A204.1 (cell line): Measurements from ENCODE around the gene COX10.
"Not testable (repeated sequence)": the region's sequence is repeated elsewhere in the genome, so short reads cannot be mapped to it uniquely, and the experiment has no call there.

ENCODE experiments used
- FAIRE-seq: peaks from 2 replicates; lab custom pipeline; 2012; peaks lifted over from hg19 to GRCh38; lab: Jason Lieb, UNC

The COX10 gene

GRCh38 chr17:14123619-14124278, 54.4 kb downstream of the COX10 start:
- no peak for FAIRE-seq

DNA sequence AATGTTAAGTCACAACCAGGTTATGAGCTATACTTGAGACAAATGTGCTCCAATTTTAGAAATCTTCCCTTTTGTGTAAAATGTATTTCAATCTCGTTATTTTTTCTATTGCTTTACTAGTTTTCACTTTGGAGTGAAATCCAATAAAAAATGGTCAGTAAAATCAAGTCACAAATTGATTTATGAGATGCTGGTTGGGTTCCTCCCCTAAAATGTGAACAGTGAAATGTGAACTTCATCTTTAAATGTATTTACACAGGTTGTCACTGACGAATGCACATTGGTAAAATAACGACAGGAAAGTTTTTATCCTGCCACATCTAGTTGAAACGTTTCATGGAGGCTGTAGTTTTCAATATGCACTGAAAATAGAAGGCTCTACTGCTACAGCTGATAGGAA, 55.5 kb downstream of the COX10 start:
- FAIRE-seq: no peak

- FAIRE-seq: no peak
Observed at GRCh38 chr17:14125518-14126137, 56.3 kb downstream of the COX10 start.

- FAIRE-seq: no peak
Observed at GRCh38 chr17:14133104-14133503, 63.8 kb downstream of the COX10 start.

- no peak for FAIRE-seq
Observed at GRCh38 chr17:14134456-14134855, 65.2 kb downstream of the COX10 start.

DNA sequence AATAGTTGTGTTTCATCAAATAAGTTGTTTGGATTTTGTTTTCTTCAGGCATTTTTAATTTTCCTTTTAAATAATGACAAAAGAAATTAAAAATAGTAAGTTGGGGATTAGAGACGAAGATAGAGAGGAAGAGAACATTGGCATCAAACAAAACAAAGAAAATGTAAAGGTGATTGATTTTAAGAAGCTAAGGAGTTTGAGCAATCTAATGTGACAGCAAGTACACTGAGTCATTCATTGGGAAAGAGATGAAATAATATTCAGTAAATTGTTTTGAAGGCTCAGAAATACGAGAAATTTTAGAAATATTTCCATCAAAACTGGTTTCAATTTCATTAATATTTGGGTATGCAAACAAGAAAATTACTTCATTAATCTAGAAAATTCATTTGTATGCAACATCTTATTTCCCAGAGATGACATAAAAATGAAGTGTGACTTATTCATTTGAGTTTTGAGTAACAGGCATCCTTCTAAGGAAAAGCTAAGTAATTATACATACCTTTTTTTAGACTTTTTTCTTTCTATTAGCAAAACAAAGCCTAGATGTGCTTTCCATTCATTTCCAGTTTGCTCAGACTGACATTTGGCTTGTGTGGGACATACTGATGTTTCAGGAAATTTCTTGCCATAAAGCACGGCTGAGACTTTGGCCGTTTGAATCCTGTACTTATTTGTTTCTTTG, 66.7 kb downstream of the COX10 start:
- FAIRE-seq: no peak

DNA sequence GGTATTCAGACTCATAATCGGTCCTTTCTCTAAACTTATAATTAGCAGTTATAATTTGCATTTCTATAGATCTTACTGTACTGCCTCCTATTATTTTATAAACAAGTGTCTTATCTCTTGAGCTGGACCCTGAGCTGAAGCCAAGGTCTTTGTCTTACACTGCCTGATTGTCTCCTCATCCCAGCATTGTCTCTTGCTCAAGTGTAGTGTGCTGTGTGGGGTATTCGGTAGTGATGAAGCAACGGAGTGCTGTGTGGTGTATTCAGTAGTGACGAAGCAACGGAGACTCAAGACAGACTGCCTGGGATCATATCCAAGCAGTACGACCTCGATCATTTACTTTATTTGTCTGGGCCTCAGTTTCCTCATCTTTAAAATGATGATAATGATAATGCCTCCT, 69.3 kb downstream of the COX10 start:
- FAIRE-seq: no peak

- FAIRE-seq: no peak
Observed at GRCh38 chr17:14143688-14144087, 74.4 kb downstream of the COX10 start.

- FAIRE-seq: no peak
Observed at GRCh38 chr17:14144508-14144907, 75.2 kb downstream of the COX10 start.

DNA sequence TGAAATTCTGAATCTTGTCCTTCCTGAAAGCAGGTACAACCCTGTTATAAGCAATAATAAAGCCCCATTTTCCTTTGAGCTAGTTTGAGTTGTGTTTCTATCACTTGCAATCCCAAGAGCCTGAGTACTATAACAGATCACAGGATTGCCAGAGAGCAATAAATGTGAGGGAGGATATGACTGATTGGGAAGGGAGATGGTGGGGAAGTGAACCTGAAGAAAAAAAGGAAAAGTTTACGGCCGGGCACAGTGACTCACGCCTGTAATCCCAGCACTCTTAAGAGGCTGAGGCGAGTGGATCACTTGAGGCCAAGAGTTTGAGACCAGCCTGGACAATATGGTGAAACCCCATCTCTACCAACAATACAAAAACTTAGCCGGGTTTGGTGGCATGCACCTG, 80.4 kb downstream of the COX10 start:
- no peak for FAIRE-seq

DNA sequence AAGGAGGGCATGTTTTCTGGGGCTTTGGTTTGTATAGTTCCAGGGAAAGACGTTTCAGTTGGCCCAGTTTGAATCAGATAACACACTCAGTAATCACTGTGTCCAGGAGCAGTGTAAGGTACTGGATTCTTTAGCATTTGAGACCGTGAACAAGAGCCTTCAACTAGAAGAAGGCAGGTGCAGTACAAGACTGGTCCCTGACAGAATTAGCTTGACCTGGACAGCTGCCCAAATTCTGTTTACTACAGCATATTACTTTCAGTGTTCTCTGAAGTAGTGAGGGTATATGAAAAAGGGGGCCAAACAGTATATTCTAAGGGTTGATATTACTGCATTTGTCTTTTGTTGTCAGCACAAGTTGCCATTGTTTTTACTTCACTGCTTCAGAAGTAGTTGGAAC, 81.3 kb downstream of the COX10 start:
- FAIRE-seq: no peak

GRCh38 chr17:14152721-14153120, 83.4 kb downstream of the COX10 start:
- no peak for FAIRE-seq

- FAIRE-seq: no peak
Observed at GRCh38 chr17:14153374-14153773, 84.1 kb downstream of the COX10 start.

DNA sequence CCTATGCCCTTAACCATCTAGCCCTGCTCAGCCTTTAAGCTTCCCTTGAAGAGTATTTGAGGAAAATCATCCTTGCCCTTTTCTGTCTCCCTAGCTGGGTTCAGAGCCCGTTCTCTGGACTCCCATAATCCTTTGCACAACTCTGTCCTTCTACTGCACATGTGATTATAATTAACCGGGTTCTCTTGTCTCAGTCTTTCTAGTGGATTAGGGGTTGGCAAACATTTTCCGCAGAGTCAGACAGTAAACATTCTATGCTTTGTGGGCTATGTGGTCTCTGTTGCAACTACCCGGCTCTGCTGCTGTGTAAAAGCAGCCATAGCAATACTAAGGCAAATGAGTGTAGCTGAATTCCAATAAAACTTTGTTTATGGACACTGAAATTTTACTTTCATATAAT, 87.4 kb downstream of the COX10 start:
- FAIRE-seq: no peak

DNA sequence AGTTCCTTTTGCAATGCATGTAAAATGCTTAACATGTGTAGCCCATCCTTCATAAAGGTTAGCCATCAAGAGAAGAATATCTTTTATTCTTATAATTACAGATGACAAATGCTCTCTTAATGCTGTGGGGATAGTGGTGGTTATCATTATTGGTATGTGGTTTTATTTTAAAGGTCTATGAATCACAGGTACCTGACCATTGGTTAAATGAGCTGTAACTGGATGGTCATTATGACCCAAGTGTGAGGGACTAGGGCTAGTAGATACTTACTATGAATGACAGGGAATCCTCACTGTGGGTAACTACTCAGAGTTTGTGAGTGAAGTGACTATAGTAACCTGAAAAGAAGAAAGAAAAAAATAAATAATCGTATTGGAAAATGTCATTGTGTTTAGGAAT, 88.5 kb downstream of the COX10 start:
- FAIRE-seq: no peak

DNA sequence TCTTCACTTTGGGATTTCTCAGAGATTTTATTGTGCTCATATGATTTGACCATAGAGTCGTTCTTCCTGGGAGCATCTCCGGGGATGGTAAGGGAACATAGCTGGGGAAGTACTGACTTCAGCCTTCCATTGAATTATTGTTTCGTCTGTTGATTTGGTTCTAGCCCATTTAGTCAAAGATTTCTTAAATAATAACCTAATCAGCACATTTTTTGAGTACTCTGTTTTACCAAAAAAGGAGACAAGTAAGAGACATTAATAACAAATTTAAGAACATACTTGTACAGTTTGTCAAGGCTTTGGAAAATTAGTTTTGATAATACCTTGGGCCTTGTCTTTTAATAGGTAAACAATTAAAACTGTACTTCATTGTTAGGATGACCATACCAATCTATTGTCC, 89.4 kb downstream of the COX10 start:
- FAIRE-seq: no peak

DNA sequence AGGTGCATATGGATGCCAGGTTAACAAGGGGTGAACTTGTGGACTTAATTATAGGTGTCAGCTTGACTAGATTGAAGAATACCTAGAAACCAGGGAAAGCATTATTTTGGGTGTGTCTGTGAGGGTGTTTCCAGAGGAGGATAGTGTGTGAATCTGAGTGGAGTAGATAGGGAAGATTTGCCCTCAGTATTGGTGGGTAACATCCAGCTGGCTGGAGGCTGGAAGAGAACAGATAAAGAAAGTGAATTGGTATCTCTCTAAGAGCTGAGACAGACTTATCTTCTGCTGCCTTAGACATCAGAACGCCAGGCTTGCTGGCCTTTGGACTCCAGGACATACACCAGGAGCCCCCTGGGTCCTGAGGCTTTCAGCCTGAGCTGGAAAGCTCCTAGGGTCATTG, 92.1 kb downstream of the COX10 start:
- no peak for FAIRE-seq

GRCh38 chr17:14165616-14166015, 96.3 kb downstream of the COX10 start:
- no peak for FAIRE-seq

GRCh38 chr17:14167831-14168230, 98.5 kb downstream of the COX10 start:
- not testable (repeated sequence) for FAIRE-seq

- FAIRE-seq: no peak
Observed at GRCh38 chr17:14168582-14168981, 99.3 kb downstream of the COX10 start.

- no peak for FAIRE-seq
Observed at GRCh38 chr17:14169287-14169686, 100.0 kb downstream of the COX10 start.

GRCh38 chr17:14169901-14170300, 100.6 kb downstream of the COX10 start:
- FAIRE-seq: no peak

DNA sequence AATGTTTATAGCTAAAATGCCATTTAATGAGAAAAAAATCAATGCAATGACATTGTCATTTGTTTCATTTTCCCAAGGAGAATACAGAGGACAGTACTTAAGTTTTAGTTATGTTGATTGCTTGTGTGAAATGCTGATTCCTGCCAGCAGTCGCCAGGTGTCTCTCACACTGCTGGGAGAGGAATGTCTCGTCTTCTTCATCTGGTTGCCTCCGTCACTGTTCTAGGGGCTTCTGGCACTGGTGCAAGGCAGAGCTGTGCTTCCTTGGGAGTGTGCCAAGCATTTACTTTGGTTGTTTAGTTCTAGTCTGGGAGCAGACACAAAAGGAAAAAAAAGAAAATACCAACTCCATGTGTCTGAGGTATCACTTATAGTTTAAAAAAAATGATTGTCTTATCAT, 107.7 kb downstream of the COX10 start:
- FAIRE-seq: not testable (repeated sequence)

GRCh38 chr17:14177801-14178200, 108.5 kb downstream of the COX10 start:
- FAIRE-seq: not testable (repeated sequence)
